Raji (cell line): ENCODE results near the gene AFF3.

Experiments used
- POLR2A ChIP-seq: IDR thresholded peaks from 2 replicates; pipeline ENCODE4 v1.6.1; 2011; ENCODE audit warnings: low read depth, low read length, control low read depth; ENCODE audit not compliant: insufficient read depth

AFF3 gene

GRCh38 chr2:99903981-99904380 lies 238.4 kb downstream of the AFF3 start:
- no peak for TF ChIP-seq POLR2A

DNA sequence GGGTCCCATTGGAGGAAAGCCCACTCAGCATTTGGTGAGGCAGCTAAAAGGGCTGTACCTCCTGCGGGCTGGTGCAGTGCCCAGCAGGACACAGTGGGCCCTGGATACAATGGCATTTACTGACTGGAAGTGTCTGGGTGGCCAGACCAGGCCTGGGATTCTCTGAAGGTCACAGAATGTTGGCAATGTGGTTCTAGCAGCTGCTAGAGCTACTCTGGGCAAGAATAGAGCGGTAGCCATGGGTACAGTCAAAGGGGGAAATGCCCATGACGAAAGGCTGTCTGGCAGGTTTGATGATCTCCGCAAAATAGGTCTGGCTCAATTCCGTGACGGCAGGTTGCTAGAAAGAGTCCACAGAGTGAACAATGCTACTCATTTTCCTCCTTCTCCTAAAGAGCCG lies 241.8 kb downstream of the AFF3 start:
- TF ChIP-seq POLR2A, result no peak

- no peak for TF ChIP-seq POLR2A
Observed at GRCh38 chr2:99899882-99900281, 242.5 kb downstream of the AFF3 start.

- no peak for TF ChIP-seq POLR2A
Observed at GRCh38 chr2:99899058-99899855, 243.1 kb downstream of the AFF3 start.

DNA sequence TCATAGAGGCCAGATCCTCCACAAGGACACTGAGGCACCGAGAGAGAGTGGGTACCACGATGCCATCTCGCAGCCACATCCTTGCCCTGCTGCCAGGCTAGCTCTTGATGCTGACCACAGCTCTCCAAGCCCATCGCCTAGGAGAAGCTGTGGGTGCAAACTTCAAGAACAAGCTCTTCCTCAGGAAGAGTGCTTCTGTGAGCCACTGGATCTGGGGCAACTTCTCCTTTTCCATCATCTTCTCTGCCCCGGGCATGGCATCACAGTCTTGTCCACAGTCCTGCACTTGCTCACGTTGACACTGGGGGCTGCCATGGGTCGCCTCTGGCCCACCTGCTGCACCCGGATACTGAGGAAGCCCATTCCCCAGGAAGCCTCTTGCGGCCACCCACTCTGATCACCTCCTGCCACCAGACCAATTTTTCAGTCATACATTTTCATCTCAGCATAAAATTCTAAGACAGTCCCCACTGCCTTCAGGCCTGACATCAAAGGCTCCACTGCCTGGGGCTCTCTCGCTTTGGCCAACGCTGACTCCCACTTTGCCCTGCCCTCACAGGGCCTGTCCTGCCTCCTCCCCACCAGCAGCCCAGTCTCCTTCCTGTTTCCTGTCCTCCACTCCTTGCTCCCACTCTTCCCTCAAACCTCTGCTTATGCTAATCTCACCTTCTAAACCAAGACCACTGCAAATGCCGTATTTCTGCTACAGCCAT lies 243.9 kb downstream of the AFF3 start:
- no peak for TF ChIP-seq POLR2A

- TF ChIP-seq POLR2A, result no peak
Observed at GRCh38 chr2:99891428-99891780, 251.0 kb downstream of the AFF3 start.

- TF ChIP-seq POLR2A, result no peak
Observed at GRCh38 chr2:99890568-99891427, 251.6 kb downstream of the AFF3 start.

DNA sequence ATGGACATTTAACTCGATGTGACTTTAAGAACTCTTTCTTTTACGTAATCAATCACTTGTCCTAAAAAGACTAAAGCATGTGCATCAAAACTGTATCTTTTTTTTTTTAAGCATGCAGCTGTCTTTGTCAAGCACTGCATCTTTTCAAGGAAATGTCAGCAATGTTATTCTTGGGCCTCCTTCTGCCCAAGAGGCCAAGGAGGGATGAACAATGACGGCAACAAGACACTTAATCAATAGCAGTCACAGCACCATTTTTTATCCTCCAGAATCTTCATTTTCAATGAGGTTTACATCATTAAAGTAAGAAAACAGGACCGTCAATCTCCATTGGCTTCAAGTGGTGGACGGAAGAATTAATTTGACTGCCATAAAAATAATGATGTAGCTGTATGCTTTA lies 253.8 kb downstream of the AFF3 start:
- TF ChIP-seq POLR2A, result no peak

DNA sequence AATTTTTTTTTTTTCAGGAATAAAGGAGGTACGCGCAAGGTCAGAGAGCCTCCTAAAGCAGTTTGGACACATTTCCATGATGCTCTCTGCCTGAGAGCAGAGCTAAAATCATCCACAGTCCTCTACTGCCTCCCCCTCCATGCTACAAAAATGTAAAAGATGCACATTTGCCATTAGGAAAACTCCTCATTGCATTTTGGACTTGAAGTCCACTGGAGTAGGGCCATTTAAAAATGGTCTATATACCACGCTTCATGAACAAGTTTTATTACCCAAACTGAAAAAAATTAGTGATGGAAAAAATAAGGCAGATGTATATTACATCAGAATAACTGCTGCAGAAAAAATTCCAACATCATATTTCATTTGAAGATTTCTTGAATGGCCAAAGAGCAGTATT lies 256.0 kb downstream of the AFF3 start:
- no peak for TF ChIP-seq POLR2A

DNA sequence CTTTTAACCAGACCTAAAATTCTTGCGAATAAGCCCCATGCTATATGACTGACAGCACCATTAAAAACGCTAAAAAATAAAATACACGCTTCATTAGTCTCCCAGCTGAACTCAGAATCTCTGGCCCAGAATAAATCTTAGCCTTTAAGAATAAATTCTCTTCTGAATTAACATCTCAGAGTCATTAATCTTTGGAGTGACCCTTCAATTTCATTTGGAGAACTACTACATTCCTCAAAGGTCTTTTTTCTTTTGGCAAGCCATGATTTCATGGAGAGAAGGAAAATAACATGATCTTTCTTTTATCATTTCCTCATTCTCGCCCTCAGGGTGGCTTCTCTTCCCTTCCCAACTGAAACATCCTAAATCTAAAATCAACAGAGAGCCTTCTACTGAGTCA lies 259.0 kb downstream of the AFF3 start:
- TF ChIP-seq POLR2A, result no peak

DNA sequence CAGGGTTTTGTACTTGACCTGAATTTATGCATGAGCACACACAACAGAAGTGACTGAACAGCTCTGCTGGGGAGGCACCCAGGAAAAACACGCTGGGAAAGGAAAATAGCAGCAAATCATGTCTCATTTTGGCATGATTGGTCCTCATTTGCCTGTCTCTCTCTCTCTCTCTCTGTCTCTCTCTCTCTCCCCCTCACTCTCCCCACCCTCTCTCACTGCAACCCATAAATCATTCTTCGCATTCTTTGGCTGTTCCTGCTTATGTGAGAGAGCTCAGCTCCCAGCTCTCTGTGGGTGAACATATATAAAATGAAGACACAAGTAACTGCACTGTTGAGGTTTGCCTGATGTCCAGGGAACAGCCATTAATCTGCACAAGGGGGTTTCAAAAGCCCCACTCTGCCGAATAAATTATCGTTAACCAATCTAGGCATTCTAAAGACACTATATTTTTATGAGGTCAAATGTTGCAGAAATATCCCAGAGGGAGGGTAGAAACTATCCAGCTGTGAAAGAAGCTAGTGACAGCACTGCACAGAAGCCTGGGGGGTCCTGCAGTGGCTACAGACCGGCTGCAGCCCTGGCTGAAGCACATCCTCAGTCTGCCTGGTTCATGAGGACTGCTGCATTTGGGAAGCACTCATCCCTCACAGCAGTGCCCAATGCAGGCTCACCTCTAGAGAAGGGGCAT lies 260.3 kb downstream of the AFF3 start:
- peak; percentile 41 for TF ChIP-seq POLR2A

DNA sequence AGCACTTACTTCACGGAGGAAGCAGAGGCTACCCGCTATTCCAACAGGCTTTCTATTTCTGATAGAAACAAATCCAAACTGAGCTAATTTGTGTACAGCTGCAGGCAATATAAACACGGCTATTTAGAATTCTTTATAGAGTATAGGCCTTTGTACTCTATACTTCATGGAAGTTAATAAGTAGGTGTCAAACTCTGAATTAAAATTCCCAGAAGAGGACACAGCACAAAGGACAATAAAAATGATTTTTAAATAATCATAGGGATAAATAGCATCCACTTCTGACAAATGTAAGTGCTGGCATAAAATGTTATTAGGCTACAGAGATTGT lies 261.5 kb downstream of the AFF3 start:
- no peak for TF ChIP-seq POLR2A

GRCh38 chr2:99880148-99880963 lies 262.0 kb downstream of the AFF3 start:
- TF ChIP-seq POLR2A, result no peak

DNA sequence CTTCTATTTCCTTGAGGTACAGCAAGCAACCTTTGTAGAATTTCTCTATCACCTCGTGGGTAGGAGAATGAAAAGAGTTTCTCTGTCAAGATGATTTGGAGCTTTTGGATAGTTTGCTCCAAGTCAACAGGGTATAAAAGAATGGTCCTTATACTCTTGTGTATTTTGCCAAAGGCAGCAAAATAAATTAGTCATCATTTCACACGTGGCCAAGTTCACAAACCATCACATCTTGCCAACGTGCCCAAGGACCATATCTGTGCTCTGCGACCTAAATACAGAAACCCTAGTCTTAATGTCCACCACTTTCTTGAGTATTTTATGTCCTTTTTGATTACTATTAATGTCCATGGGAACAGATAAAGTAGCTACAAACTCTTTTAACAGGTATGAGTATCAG lies 262.9 kb downstream of the AFF3 start:
- TF ChIP-seq POLR2A, result no peak
